Retinal pigment epithelial cell (primary cell): ENCODE data around the gene SPEG.

Experiments used
- DNase-seq: peaks from one replicate; pipeline ENCODE4 v3.0.0-alpha.2; 2010; ENCODE audit warnings: low read depth
- H3K4me3 ChIP-seq: 2 replicates; pipeline ENCODE4 v1.5.1; 2011; ENCODE audit warnings: mild to moderate bottlenecking, low read length, control low read depth, moderate library complexity
- TF ChIP-seq, protein P1 (sequence below): conservative IDR thresholded peaks from 2 replicates; pipeline ENCODE4 v1.5.1; 2011; ENCODE audit warnings: low read depth, low read length, control low read depth, inconsistent platforms

The SPEG gene

DNA sequence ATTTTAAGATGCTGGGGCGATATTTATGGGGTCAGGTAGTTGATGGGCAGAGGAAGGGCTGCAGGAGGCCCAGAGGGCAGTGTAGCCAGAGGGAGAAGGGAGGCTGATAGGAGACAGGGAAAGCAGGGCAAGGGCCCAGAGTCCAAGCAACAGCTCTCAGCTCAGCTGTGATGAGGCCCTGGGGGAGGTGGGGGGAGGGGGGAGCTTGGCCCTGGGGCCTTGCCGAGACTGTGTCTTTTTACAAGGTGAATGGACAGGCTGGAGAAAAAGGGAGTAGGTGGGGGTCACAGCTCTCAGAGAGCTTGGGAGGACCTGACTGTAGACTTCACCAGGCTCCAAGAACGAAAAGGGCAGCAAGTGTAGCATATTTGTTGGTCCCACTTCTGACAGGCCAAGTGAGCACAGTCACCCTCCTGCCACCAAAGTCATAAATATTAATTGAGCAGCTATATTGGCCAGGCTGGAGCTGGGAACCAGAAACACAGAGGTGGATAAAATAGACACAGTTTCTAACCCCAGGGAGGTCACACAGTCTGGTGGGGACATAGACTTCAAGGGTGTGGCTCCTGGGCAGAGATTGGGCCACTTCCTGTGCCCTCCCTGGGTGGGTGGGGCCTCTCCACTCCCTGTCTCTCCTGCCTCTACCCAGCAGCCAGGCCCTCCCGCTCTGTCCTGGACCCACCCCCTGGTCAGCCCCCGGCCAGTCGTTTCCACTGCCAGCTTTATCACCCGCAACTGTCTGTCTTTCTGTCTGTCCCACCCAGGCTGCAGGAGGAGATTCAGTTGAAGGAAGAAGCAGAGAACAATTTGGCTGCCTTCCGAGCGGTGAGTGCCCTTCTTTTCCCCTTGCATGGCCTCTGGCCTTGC, 15.1 kb upstream of the SPEG start:
- TF ChIP-seq, protein P1, sequence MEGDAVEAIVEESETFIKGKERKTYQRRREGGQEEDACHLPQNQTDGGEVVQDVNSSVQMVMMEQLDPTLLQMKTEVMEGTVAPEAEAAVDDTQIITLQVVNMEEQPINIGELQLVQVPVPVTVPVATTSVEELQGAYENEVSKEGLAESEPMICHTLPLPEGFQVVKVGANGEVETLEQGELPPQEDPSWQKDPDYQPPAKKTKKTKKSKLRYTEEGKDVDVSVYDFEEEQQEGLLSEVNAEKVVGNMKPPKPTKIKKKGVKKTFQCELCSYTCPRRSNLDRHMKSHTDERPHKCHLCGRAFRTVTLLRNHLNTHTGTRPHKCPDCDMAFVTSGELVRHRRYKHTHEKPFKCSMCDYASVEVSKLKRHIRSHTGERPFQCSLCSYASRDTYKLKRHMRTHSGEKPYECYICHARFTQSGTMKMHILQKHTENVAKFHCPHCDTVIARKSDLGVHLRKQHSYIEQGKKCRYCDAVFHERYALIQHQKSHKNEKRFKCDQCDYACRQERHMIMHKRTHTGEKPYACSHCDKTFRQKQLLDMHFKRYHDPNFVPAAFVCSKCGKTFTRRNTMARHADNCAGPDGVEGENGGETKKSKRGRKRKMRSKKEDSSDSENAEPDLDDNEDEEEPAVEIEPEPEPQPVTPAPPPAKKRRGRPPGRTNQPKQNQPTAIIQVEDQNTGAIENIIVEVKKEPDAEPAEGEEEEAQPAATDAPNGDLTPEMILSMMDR = no peak
- DNase-seq = no peak

GRCh38 chr2:219420687-219421086, 14.0 kb upstream of the SPEG start:
- TF ChIP-seq, protein P1 = no peak
- no peak for DNase-seq
- no peak overlapping the region for H3K4me3 ChIP-seq

More for the DNA sequence above, 15.1 kb upstream of the SPEG start:
- H3K4me3 ChIP-seq = no peak overlapping the region

DNA sequence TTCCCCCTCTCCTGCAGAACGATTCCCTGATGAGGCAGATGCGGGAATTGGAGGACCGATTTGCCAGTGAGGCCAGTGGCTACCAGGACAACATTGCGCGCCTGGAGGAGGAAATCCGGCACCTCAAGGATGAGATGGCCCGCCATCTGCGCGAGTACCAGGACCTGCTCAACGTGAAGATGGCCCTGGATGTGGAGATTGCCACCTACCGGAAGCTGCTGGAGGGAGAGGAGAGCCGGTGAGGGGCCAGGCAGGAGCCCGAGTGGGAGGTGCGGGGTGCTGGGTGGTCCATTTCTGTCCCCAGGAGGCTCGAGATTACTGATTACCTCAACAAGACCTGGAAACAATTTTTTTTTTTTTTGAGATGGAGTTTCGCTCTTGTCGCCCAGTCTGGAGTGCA, 13.3 kb upstream of the SPEG start:
- TF ChIP-seq, protein P1 = no peak
- no peak for DNase-seq
- H3K4me3 ChIP-seq = no peak overlapping the region

DNA sequence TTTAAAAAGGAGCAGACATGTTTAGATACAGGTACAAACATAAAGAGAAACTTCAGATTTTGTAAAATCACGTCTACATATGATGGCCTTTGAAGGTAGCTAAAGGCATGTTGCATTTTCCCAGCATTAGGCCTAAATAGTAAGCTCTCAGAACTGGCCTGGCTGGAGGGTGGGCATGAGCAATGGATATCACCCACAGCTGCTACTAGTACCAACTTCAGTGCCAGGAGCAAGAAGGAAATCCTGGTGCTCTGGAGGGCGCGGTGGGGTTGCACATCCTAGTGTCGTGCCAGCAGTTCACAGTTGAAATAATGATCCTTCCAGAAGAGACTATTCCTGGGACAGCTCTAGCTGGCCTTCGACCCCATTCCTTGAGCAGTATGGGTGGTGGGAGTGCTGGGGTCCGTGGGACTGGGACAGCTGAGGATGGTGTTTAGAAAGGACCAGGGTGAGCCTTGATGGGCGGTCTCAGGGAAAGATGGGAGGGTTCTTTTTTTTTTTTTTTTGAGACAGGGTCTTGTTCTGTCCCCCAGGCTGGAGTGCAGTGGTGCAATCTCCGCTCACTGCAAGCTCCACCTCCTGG, 11.6 kb upstream of the SPEG start:
- DNase-seq = no peak
- H3K4me3 ChIP-seq = no peak overlapping the region
- TF ChIP-seq, protein P1 = no peak

DNA sequence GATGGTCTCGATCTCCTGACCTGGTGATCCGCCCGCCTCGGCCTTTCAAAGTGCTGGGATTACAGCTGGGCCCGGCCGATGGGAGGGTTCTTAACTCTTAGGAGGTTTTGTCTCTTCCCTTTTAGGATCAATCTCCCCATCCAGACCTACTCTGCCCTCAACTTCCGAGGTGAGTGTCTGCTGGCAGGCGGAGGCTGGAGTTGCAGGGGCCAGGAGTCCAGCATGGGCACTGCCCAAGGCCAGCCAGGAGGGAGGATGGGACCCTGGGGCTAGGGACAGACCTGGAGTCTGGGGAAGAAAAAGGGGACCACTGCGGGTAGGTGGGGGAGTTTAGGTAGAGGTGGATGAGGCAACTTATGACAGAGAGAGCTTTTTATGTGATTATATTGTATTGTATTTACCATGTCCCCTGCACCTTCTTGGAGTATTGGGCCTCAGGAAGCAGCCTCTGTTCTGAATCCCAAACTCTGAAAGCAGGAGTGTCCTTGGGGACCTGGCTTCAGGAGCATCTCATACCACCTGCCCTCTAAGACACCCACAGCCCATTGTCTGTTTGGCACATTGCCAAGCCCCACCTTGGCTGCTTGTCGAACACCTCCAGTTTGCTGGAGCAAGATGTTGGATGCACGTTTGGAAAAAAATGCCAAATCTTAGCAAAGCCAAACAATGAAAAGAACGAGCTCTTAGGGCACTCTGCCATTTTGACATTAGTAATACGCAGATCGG, 10.8 kb upstream of the SPEG start:
- no peak for DNase-seq
- H3K4me3 ChIP-seq = no peak overlapping the region
- TF ChIP-seq, protein P1 = no peak

DNA sequence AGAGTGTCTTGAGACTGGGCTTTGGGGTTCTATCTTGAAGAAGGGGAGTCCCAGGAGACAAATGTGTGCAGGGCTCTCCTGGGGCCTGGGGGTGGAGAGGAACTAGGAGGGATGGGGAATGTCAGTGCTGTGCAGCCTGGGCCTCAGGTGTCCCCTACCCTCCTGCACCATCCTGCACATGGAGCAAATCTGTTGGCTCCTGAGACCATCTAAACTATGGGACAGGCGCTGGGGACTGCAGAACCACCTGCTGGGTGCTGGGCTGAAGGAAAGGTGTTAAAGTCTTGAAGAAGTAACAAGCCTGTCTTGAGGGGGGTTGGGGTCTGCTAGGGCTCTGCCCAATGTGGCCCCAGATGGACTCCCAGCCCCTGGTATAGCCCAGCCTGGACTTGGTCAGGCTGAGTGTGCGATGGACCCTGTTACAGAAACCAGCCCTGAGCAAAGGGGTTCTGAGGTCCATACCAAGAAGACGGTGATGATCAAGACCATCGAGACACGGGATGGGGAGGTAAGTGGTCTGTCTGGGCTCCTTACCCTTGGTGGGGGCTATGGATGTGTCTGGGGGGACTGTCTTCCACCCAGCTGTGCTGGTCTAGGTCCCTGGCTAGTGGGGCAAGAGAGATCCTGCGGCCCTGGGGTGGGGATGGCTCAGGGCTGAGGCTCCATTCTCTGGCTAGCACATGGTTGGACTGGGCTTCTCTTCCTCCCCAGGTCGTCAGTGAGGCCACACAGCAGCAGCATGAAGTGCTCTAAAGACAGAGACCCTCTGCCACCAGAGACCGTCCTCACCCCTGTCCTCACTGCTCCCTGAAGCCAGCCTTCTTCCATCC, 9.2 kb upstream of the SPEG start:
- no peak overlapping the region for H3K4me3 ChIP-seq
- no peak for DNase-seq
- TF ChIP-seq, protein P1 = no peak
